Articular chondrocyte of knee joint (primary cell): ENCODE measurements around the gene HP1BP3. TPM values are rescaled to one million over a fixed set of nuclear protein-coding genes. Genes with fewer than 3 reads are reported as not detected.

Source experiments
- total RNA-seq: library from RNA; depleted of rRNA; stranded (reverse); fragments of >200 nt; gene quantifications from 2 replicates; pipeline ENCODE4 v1.2.3, GENCODE V29; 2012

The HP1BP3 gene, protein sequence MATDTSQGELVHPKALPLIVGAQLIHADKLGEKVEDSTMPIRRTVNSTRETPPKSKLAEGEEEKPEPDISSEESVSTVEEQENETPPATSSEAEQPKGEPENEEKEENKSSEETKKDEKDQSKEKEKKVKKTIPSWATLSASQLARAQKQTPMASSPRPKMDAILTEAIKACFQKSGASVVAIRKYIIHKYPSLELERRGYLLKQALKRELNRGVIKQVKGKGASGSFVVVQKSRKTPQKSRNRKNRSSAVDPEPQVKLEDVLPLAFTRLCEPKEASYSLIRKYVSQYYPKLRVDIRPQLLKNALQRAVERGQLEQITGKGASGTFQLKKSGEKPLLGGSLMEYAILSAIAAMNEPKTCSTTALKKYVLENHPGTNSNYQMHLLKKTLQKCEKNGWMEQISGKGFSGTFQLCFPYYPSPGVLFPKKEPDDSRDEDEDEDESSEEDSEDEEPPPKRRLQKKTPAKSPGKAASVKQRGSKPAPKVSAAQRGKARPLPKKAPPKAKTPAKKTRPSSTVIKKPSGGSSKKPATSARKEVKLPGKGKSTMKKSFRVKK
- total RNA-seq: 237 and 298 TPM in 2 replicates

DNA sequence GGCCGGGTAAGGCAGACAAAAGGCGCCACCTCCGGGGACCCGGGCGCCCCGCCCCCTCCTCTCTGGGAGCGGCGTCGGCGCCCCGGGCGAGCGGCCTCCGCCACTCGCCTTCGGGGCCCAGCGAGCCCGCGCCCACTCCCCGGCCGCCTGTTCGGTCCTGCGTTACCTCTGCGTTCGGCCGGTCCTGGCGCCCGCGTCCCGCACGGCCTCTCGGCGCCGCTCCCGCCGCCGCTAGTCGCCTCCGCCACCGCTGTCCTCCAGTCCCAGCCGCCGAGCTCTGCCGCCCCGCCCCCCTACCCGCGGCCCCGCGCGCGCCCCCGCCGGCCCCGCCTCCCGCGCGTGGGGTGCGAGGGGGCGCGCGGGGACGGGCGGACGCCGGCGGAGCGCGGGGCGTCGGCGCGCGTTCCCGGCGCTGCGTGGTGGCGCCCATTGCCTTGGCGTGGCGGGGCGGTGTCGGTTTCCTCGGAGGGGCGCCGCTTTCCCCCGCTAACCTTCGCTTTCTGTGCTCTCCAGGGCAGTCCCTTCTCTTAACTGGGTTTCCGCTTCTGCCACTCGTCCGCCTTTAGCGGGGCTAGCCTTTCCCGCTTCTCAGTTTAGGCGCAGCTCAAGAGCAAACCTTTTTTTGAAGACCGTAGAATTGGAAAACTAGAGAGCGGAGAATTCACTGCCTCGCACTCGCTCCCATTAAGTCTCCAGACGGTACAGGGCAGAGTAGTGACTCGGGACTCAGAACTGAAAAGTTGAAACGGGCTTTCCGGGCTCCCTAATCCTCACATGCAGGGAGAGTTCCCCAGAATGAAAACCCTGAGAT lies at the start of gene HP1BP3:
TSS of gene HP1BP3 (minus strand) at position 279 of the 811 bp plus-strand sequence. CDS start 6,867 bp downstream, outside the sequence.

DNA sequence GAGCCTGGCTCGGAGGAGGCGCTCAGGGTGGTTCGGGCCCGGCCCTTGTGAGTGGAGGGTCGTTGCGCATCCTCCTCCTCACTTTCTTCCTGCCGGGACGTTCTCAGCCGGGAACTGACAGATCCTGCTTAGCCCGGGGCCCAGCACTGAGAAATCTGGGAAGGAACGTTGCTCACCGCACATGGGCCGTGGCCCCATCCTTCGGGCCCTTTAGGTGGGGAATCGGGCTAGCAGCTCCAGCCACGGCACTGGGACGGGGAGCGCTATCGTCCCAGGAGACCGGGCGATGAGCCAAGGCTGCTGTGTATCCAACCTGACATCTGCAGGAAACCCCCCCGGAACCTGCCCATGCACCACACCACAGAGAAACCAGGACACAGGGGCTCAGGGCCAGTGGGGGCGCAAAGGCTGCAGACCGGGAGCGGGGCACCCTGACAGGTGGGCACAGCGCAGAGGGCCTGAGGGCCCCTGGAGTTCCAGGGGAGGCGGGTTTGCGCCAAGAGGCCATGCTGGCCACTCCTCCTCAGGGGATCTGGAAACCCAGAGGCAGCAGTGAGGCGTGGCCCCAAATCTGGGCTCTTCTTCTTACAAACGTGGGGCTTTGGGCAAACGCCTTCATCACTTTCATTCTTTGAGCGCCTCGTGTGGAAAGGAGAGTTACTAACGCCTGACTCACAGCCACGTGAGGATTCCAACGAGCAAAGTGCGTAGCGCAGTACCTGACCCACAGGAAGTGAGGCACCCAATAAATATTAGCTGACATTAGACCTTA lies 54.3 kb downstream of the HP1BP3 start, which contains the start of gene SH2D5:
TSS of gene SH2D5 (minus strand) at position 116 of the 772 bp plus-strand sequence. CDS start 4,659 bp downstream, outside the sequence.

DNA sequence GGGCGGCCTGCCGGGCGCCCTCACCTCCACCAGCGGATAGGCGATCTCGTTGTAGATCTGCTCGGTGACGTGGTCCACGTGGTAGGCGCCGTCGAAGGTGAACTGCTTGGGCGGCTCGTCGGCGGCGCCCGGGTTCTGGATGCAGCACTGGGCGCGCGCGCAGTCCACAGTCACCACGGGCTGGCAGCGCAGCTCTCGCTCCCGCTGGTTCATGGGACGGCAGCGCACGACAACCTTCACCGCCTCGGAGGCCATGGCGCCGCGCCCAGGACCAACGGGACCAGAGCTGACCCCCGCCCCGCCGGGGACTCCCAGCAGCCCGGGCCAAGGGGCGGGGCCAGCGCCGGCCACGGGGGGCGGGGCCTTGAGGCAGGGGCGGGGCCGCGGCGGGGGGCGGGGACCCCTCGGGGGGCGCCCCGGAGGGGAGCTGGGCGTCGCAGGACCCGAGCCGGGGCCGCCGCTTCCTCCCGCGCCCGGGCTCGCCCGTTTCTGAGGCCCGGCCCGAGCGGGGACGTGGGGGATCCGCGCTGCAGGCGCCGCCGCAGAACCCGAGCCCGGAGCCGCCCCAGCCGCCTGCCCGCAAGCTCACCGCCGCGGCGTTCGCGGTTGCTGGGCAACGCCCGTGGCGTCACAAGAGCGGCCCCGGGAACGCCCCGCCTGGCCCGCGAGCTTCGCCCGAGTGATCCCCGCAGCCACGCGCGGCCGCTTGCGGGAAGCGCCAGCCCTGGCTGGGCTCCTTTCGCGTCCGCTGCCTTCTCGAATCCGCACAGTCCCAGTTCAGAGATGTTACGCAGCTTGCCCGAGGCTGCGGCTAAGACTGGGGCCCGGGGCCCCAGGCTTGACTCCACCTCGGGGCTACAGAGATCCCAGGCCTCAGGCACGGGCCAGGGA lies 69.4 kb downstream of the HP1BP3 start, which contains the start of gene KIF17:
TSS of gene KIF17 (minus strand) at position 556 of the 891 bp plus-strand sequence. CDS start at position 255, 301 bp downstream.

Other genes starting within 250 kb of the HP1BP3 start
- gene FAM43B, start 234.7 kb downstream of the HP1BP3 start, total RNA-seq: 3.1 and 3.3 TPM in 2 replicates
- 10.1 and 15.0 TPM in 2 replicates for gene CDA, start 198.2 kb downstream of the HP1BP3 start, total RNA-seq
- 80.2 and 88.5 TPM in 2 replicates for gene PINK1, start 153.8 kb downstream of the HP1BP3 start, total RNA-seq
- gene DDOST, start 125.9 kb downstream of the HP1BP3 start, total RNA-seq: 246 and 271 TPM in 2 replicates
- 0.26 and 0.43 TPM in 2 replicates for gene KIF17, start 69.3 kb downstream of the HP1BP3 start, total RNA-seq
- 2.2 and 3.0 TPM in 2 replicates for gene SH2D5, start 54.6 kb downstream of the HP1BP3 start, total RNA-seq